NCI-H510A (cell line): ENCODE results near the gene KIF21B.
"Not testable (repeated sequence)": the region's sequence is repeated elsewhere in the genome, so short reads cannot be mapped to it uniquely, and the experiment has no call there.

Experiments
- DNase-seq: peaks from one replicate; lab custom pipeline; 2025; lab: John Stamatoyannopoulos, UW

Gene KIF21B

DNA sequence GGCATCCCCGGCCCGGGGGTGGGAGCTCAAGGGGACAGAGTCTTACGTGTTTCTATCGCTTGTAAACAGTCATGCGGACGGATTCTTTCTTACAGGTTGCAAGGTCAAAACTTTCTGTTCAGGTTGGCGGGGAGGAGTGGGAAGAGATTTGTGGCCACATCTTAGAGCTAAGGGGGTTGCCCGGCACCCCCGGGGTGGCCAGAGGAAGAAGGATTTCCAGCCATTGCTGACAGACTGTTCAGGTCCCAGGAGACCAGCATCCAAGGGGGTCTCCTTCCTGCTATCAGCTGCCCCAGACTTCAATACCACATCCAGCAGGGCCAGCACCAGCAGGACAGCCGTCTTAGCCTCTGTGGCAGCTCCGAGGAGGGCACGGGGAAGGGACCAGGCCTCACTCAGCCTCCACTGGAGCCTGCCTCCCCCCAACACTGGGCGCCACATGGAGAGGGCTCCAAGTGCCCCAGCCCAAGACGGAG is 52.0 kb downstream of the KIF21B start:
- no peak for DNase-seq

GRCh38 chr1:200970771-200971427 is 52.6 kb downstream of the KIF21B start:
- DNase-seq = no peak

DNA sequence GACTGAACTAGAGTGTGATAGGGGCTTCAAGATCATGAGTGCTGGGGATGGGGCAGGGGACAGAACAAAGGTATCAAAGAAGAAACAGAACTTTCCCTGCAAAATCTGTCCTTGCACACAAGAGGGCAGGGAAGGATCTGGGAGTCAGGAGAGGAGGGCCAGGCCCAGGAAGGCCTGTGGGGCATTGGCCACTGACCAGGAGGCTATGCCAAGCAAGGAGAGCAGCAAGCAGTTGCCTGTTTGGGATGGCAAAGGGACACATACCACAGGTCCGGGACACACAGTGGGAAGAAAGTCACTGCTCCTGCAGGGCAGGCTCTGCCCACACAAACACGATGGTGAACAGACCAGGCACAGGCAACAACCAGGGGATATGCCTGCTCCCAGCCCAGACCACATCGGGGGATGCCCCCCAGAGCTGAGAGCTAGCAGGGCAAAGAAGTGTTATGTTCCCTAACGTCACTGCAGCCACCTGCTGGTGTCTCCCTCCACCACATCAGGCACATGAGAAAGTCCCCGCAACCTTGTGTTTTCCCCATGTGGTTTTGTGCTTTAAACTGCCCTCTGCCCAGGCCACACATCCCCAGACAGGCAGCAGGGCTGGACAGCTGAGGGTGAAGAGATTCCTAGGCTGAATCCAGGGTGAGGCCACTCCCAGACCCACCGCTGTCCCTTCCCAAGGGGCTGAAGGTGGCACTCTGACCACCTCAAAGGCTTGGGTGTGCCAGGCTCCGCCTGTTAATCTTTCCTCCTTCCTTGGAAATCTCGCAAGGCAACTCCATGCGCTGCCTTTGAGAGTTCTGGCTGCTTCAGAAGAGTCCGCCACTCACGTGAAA is 53.6 kb downstream of the KIF21B start:
- no peak for DNase-seq

DNA sequence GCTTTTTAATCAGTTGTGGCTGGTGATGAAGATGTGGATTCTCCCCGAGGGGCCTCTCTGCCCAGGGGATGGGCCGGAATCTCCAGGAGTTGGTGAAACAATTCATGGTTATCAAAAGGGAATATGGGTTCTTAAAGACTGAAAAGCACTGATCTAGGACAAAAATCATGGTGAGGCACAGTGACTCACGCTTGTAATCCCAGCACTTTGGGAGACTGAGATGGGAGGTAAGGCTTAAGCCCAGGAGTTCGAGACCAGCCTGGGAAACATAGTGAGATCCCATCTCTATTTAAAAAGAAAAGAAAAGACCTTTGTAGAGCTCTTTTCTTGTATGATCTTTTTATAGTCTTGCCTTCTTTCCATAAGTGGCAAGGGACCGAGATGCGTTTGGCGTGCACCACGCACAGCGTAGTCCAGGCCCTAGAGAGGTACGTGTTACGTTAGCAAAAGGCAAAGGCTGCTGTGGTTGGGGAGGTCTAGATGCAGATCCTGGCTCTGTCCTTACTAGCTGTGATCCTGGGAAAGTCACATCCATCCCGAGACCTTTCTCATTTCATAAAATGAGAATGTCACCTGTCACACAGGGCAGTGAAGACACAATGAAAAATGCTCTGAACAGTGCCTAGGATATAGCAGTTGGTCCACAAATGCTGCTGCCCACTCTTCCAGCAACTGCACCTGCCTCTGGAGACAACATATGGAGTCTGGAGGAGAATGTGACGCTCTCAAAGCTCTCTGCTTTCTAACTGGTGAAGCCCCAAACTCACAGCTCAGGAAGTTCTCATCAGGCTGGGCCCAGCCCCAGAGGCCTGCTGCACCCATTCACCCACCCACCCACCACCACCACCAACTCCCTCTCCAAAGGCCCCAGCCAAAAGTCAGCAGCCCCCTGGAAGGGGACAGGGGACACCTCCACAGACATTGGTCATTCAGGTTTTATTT is 54.8 kb downstream of the KIF21B start:
- DNase-seq = no peak

DNA sequence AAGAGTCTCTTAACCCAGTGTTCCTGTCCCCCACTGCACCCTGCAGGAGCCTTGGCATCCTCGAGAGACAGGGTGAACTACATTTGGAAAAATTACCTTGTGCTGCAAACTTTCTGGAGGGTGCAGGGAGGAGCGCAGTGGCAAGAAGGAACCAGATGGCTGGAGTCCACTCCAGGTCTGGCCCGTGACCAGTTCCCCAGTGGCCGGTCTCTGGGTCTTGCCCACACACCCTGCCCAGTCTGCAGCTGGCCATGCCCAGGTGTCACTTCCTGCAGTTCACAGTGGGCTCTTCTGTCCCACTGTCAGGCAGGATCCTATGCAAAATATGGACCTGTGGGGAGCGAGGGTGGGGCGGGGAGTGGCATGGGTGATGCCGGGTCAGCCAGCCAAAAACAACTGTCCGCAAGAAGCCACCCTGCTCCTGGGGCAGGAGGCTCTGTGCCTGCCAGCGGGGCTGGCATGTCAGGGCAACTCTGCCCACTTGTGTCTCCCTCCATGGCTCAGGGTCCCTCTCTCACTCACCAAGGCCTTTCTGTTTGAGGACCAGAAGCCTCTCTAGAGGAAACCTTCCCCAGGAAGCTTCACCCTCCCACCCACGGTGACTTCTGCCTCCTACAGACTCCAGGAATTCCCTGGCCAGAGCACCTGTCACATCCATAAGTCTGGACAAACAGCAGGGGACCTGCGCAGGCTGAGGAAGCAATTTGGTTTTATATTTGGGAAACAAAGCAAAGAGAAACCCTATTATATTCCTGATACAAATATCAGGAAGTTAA is 55.6 kb downstream of the KIF21B start:
- no peak for DNase-seq

GRCh38 chr1:200966934-200967333 is 56.6 kb downstream of the KIF21B start:
- DNase-seq = no peak

DNA sequence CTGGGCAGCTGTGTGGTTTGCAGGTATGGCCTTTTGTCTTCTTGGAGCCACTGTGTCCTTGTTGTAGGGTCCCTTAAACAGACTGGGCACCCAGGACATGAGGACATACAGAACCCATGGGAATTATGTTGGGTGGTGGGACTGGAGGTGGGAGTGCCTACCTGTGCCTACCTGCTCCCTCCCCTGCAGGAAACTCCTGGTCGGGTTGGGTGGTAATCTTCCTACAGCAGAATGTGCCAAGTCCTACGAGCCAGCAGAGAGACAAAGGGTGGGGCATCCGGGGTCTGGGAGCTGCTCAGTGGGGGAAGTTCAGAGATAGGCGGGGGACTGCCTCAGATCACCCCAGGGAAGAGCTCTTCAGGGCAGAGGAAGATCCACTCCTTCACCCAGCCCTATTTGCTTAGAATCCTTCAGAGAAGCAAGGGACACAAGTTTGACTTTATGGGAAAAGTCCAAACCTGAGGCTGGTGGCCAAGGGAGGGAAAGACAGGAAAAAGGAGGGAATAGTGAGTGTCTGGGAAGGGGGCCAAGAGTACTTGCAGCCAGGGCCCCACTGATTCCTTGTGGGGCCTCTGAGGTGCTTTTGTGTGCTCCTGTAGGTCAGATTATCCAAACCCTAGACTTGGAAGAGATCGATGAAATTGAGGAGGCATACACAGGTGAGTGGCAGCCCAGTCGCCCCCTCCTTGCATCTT is 58.3 kb downstream of the KIF21B start:
- no peak for DNase-seq

GRCh38 chr1:200963888-200964287 is 59.6 kb downstream of the KIF21B start:
- DNase-seq = not testable (repeated sequence)

GRCh38 chr1:200963076-200963475 is 60.4 kb downstream of the KIF21B start:
- no peak for DNase-seq

- no peak for DNase-seq
Measured at GRCh38 chr1:200962631-200963030, 60.9 kb downstream of the KIF21B start.

- not testable (repeated sequence) for DNase-seq
Measured at GRCh38 chr1:200962151-200962550, 61.4 kb downstream of the KIF21B start.

DNA sequence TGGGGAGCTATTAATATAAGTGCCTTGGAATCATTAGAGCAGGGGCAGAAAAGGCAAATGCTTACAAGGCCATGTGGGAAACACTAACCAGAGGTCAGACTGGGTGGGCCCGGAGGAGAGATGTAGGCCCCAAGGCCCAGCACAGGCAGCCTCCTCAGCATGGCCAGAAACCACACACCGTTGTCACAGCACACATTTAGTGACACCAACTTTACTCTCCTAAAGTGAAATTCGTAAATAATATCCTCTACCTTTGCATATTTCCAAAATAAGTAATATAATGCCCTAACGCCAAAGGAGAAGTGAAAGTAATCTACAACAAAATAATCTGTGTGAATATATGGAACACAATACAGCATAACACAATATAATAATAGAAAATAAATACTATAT is 62.6 kb downstream of the KIF21B start:
- no peak for DNase-seq

DNA sequence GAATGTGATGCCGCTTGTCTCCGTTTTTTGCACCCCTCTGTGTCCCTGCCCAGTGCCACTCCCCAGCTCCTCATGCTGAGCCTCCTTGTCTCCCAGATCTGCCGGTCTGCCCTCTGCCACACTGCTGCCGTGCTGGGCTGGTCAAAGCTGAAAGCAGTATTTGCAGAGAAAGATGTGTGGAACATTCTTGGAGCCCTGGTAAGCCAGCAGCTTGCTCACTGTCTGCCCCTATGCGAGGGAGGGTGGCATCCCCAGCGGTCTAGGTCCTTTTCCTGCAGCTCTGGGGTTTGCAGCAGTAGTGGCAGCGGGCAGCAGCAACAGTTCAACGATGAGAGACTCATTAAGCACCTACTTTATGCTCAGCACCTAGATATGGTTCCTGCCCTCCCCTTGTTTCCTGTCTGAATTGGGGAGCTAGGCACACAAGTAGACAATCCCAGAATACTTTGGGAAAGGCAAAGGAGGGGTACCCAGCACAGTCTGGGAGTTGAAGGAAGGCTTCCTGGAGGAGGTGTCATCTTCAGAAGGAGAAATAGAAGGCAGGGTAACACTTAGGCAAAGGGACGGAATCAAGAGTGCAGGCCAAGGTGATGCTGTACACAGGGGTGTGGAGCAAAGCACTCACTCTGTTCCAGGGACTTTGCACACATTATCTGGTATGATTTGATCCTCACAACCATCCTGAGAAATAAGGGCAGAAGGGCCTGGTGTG is 63.1 kb downstream of the KIF21B start:
- DNase-seq = no peak

GRCh38 chr1:200959411-200959921 is 64.0 kb downstream of the KIF21B start:
- DNase-seq = no peak

DNA sequence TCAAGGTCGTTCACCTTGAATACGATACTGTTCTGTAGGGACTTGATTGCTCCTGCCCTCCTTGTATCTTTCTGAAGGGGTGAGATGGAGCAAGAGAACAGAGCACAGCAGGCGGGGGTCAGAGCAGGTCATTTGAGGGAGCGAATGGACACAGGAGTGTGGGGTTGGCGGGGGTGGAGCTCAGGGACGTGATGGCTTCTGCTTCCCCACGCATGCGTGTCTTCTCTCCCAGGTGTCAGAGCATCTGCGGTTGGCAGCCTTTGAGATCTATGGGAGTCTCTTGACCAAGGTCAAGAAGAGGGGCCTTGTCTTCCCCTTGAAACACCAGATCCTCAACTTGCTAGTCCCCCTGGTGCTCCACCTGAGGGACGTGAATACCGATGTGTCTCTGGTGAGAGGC is 64.9 kb downstream of the KIF21B start:
- DNase-seq = no peak

- no peak for DNase-seq
Measured at GRCh38 chr1:200954434-200954833, 69.1 kb downstream of the KIF21B start.

- DNase-seq = no peak
Measured at GRCh38 chr1:200951016-200951415, 72.5 kb downstream of the KIF21B start.

- DNase-seq = no peak
Measured at GRCh38 chr1:200949626-200950025, 73.9 kb downstream of the KIF21B start.

DNA sequence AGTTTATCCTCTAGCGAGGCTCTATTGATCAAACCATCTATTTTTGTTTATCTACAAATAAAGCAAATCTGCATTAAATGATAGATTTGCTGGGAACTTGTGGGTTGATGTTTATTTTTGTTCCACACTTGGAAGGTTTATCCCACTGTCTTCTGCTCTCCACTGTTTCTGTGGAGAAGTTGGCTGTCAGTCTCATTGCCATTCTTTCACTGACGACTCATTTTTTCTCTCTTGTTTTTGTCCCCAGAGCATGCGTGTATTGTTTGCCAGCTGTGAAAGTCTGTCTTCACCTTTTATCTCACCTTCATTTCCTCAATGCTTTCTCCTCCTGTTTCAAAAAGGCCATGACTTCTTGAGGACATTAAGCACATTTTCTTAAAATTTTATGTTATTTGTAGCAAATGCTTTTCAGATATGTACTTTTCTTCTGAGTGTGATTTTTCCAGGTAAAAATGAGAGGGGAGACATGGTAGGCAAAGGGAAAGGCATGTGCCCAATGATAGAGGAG is 76.4 kb downstream of the KIF21B start:
- DNase-seq = no peak

GRCh38 chr1:200945111-200945510 is 78.4 kb downstream of the KIF21B start:
- no peak for DNase-seq
